AML-193 (cell line): ENCODE data around the gene VPS37D.

Source experiments
- DNase-seq, 2 experiments: peaks; one replicate each; lab custom pipeline; 2025; lab: John Stamatoyannopoulos, UW

The VPS37D gene

DNA sequence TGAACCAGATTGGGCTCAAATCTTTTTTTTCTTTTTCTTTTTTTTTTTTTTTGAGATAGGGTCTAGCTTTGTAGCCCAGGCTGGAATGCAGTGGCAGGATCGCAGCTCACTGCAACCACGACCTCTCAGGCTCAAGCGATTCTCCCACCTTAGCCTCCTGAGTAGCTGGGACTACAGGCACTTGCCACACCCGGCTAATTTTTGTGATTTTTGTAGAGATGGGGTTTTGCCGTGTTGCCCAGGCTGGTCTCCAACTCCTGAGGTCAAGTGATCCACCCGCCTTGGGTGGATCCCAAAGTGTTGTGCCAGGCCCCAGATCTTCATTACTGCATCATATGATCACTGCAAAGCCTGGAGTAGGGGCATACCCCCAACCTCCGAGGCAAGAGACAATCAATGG lies 12.9 kb downstream of the VPS37D start:
- DNase-seq = no peak

DNA sequence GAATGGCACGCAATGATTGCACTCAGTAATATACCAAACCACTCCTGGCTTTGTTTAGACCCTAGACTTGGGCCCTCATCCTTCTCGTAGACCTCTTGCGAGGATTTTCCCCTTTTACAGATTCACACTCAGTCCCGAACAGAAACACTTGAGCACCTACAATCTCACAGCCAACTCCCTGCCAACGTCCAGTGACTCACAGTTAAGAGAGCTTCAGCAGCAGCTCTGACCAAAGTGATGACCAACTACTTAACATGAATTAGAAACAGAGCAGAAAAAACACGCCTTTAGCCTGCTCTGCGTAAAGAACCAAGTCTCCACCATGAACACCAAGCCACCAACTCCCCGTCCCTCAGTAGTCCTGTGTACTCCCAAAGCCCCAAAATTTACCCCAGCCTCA lies 13.4 kb downstream of the VPS37D start:
- DNase-seq = no peak

DNA sequence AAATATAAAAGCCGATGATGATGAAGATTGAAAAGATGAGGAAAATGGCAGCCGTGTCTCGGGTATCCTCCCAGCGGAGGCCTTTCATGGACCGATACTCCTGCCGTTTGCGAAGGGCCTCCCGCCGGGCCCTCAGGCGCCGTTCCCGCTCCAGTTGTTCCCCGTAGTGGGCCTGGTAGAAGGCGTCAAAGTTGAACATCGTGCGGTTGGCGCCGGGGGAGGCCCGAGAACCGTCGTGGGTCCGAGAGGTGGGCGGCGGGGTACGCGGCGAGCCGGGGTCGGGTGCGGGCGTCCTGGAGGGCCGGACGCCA lies 15.1 kb downstream of the VPS37D start:
- no peak for DNase-seq

DNA sequence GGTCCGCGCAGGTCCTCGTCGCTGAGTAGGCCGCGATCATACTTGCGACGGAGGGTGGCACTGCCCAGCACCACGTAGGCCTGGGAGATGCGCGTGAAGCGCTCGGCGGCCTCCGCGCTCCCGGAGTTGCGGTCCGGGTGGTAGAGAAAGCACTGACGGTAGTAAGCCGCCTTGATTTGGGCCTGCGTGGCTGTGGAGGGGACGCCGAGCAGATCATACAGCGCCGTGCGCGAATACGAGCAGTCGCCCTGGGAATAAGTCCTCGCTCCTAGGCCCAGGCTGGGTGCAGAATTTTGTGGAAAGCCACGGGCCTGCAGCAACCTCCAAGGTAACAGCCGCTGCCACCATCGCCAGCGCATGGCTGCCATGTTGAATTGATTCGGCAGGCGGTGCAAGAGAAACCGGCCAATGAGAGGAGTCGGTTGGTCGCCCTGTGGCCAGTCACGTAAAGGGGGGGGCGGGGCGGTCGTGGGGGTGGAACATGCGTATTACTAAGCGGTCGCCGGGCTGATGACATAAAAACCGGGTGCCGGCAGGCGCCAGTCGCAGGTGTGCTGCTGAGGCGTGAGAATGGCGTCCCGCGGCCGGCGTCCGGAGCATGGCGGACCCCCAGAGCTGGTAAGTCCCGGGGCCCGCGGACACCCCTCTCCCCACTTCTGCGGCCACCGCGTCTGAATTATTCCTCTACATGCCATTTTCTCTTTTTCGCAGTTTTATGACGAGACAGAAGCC lies 15.6 kb downstream of the VPS37D start, which contains the start of the genes BUD23 and DNAJC30:
TSS of gene BUD23 (plus strand) at position 542 of the 732 bp plus-strand sequence. CDS start at position 571, 29 bp downstream.
TSS of gene DNAJC30 (minus strand) at position 398 of the 732 bp plus-strand sequence. CDS start at position 368, 30 bp downstream.
- DNase-seq = peak; percentile 86

DNA sequence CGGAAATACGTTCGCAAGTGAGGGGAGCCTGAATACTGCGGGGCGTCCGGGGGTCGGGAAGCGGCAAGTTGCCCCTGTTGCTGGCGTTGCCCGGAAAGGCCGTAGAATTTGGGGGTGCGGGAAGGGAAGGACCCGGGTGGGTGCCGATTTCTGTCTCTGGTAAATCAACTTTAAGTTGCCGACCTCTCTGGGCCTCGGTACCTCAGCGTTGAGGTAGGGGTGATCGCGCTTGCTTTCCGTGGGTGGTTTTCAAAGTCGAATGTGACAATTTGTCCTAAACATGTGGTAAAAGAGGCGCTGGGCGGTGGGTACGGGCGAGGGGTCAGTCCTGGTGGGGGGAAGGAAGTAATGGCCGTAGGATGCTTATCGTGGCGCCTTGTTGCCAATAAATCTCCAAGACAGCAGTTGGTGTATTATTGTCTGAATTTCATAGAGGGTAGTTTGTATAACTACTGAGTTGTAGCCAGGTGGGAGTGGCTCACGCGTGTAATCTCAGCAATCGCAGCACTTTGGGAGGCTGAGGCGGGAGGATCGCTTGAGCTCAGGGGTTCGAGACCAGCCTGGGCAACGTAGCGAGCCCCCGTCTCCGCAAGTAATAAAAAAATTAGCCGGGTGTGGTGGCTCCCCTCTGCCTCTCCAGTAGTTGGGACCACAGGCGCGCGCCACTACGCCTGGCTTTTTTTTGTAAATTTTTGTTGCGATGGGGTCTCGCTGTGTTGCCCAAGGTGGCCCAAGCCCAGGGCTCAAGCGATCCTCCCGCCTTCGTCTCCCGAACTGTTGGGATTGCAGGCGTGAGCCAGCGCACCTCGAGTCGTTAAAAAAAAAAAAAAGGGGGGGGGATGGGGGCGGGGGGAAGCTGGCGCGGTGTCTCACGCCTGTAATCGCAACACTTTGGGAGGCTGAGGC lies 16.4 kb downstream of the VPS37D start:
- no peak for DNase-seq

DNA sequence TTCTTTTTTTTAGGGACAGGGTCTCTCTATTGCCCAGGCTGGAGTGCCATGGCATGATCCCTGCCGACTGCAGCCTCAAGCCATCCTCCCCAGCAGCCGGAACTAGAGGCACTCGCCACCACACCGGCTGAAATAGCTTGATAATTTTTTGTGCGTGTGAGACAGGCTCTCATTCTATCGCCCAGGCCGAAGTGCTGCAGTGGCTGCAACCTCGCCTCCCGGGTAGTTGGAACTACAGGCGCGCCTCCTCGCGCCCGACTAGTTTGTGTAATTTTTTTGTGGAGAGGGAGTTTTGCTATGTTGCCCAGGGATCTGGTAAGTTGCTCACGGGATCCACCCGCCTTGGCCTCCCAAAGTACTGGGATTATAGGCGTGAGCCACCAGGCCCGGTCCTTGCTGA lies 17.7 kb downstream of the VPS37D start:
- no peak for DNase-seq

DNA sequence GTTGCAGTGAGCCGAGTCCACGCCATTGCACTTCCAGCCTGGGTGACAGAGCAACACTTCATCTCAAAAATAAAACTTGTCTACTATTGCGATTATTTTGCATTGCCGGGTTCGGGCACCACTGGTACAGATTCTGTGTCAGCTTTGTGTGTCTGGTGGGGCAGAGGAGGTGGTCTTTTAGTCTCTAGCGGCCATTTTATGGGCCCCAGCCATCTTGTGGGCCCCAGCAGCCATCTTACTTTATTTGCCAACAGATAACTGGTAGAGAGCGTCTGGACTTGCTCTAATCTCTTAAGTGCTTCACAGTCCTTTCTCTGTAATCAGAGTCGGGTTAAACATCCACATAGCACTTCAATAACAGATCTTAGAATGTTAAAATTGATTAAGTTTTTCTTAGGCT lies 20.7 kb downstream of the VPS37D start:
- DNase-seq = no peak

DNA sequence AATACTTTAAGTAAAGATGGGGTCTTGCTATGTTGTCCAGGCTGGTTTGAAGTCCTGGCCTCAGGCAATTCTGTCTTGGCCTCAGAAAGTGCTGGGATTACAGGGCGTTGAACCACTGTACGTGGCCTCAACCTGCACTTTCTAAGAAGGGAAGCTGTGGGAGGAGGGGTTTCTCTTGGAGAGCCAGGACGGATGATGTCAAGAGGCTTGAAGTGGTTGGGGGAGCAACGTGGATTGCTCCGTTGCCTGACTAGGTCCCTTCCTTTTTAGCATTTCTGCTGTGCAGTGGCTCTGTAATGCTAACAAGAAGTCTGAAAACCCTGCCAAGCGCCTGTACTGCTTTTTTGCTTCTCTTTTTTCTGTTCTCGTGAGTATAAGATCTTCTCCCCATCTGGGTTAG lies 23.0 kb downstream of the VPS37D start:
- no peak for DNase-seq

DNA sequence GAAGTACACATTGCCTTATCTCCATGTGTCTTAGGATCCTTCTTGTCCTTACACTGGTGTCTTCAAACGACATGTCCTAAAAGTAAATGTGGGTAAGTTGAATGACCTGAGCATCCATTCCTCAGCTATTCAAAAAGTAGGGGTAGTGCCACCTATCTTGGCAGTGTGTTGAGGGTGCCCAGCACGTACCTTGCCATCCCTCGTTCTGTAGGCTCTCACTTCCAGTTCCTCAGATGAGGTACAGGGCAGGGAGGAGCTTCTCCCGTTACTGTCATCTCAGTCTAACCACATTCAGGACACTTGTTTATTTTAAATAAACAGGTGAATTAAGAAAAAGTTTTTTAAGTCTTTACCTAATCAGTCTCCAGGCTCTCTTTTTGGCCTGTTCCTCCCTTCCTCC lies 28.7 kb downstream of the VPS37D start:
- DNase-seq = no peak

DNA sequence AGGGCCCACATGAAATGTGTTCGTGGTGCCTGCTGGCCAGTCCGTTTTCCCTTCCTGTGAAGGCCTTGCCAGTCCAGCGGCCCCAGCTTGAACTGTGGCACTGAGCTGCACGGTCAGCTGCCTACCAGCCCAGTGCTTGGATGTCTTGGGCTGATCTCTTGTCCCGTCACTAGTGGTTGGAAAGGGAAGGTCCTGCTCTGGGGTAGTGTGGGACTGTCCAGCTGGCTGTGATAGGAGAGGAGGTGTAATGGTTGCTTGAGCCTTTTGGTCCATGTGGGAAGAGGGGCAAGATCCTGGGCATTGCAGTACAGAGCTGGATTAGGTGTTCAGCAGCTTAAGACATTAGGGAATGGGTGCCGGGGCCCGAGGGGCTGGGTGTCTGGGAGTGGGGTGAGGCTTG lies 30.8 kb downstream of the VPS37D start:
- DNase-seq = no peak

DNA sequence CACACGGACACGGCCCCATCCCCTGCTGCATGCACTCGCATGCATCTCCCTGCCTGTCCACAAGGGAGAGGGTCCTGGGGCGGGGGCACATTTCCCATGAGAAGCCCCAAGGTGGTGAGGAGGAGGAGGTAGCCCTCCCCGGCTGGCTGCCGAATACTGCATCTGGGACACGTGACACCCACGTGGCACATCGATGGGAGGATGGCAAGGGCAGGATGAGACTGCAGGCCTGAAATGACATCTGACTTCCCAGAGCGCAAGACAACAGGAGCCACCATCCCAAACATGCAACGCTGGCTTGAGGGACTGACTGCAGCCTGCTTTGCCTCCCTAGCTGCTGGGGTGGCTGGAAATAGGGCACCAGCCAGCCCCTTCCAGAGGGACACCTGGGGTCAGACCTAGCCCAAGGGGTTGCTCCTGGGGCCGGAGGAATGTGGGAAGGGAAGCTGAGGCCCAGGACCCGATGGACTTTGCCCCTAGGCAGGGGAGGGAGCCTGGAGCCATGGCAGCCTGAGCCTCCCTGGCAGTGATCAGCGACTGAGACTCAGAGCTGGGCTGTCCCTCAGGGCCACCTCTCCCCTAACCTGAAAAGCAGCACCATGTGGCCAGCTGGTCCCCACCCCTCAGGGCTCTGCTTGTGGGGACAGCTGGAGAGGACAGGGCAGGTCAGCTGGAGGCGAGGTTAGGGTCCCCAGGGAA lies 31.9 kb downstream of the VPS37D start:
- no peak for DNase-seq

DNA sequence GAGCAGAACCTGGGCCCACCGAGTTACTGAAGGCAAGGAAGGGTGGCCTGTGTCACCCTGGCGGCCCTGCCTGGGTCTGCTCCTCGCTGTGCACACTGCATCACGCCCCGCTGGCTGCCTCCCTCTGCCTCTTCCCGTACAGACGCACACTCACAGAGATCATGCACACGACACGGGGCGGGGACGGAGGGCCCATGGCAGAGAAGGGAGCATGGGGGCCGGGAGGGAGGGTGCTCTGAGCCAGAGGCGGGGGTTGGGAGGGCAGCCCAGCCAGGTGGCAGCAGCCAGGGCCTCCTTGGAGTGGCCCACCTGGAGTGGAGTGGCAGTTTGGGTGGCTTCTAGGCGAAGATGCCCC lies 32.4 kb downstream of the VPS37D start:
- DNase-seq = no peak

DNA sequence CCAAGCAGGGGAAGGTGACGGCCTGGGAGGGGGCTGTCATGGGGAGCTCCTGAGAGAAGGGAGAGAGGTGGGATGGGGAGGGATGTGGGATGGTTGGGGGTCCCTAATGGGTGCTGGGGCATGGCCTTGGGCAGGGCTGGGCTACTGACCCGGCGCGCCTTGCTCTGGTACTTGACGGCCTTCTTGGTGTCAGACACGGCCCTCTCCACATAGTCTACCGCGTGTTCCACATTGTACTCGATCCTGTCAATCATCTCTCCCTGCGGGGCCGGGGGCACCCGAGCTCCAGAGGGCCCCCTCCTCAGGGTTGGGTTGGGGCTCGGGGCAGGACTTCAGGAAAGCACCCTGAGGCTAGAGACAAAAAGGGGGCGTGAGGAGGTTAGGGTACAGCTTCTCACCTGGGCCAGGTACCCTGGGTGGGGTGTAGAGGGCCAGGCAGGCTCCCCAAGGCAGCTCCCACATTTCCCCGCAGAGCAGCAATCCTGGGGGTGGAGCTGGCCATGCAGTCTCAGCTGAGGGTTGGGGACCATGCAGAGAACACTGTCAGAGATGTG lies 33.0 kb downstream of the VPS37D start:
- no peak for DNase-seq

DNA sequence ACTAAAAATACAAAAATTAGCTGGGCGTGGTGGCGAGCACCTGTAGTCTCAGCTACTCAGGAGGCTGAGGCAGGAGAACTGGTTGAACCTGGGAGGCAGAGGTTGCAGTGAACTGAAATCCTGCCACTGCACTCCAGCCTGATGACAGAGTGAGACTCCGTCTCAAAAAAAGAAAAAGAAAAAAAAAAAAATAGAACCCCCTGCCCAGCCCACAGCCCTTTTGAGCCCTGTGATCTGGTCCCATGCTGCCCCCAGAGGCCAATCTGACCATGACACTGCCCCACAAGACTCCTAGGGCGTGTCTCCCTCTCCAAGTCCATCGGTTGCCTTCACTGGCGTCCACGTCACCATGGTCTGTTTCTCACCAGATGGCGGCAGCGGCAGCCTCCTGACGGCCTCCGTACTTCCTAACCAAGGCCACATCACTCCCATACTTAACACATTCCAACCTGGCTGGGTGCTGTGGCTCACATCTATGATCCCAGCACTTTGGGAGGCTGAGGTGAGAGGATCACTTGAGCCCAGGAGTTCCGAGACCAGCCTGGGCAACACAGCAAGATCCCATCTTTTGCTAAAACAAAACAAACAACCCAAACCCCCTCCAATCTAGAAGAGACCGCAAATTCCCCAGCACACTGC lies 33.8 kb downstream of the VPS37D start:
- DNase-seq = peak; percentile 21 to 22

DNA sequence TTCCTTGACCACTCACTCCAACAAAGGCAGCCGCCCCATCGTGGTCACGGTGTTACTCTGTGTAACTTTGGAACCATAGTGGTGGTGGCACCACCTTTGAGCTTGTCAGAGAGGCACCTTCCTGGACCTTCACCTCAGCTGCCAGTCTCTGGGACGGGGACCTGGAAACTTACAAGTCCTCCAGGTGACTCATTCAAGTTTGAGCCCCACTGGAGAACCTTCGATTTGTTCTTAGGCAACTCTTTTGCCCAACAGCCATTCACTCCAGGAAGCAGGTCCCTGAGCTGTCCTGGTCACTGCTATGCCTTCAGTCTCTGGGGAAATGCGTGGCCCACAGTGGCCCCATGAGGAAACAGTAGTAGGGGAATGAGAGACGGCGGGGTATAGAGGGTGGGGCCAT lies 34.6 kb downstream of the VPS37D start:
- DNase-seq = no peak

DNA sequence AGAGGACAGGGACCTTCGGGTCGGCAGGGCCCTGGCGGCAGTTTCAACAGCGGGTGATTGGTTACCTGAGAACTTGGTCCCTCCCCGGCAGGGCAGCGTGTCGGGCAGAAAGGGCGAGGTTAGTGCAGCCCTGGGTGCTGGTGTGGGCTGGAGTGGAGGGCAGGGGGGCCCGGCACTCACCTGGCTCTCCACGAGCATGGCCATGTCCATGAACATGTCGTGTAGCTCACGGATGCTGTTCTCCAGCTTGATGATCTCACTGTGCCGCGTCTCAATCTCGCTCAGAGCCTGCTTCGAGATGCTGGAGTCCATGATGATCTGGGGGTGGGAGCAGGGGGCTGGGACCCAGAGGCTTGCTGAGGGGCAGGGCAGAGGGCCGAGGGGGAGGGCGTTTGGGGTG lies 35.0 kb downstream of the VPS37D start:
- no peak for DNase-seq

DNA sequence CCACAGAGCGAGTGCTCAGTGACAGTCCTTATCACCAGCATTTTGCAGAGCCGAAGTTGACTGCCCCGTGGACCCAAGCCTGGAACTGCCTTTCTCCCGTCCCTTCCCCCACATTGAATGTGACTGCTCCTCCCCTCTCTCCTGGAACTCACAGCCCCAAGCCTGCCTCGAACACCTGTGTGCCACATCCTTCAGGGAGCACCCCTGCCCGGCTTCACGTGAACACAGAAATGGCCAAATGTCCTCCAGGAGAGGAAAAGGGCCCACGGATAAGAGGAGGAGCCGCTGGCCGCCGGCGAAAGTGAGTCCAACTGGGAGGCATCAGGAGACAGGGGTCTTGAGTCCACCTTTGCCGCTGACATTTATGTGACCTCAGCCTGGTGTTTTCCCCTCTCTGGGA lies 35.6 kb downstream of the VPS37D start:
- DNase-seq = no peak

DNA sequence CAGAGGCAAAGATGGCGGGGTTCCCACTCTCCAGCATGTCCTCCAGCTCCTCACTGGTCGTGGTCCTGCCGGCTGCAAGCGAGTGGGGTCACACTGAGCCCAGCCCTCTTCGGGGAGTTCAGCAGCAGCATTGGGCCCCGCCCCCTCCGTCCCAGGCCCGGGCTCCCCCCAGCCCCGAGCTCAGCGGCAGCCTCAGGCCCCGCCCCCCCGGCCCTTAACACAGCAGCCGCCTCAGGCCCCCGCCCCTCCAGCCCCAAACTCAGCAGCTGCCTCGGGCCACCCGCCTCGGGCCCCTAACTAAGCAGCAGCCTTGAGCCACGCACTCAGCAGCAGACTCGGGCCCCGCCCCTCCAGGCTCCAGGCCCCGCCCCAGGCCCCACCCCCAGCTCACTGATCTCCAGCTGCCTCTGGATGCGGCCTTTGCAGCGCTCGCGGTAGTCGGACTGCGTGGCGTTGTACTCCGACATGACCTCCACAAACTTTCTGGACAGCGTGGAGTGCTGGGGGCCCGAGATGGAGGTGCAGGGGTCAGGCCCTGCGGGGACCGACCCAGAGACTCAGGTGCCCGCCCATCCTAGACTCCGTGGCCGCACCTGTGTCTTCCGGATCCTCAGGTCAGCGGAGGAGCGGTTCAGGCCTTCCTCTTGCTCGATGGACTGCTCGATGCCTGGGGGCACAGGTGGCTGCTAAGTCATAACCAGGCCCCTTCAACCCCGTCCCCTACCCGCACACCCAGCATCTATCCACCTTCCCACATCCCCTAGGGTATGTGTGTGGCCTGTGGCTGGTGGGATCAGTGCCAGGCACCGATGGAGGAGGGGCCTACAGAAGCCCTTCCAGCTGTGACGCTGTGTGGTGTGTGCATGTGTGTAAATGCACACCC lies 36.4 kb downstream of the VPS37D start:
- no peak for DNase-seq

DNA sequence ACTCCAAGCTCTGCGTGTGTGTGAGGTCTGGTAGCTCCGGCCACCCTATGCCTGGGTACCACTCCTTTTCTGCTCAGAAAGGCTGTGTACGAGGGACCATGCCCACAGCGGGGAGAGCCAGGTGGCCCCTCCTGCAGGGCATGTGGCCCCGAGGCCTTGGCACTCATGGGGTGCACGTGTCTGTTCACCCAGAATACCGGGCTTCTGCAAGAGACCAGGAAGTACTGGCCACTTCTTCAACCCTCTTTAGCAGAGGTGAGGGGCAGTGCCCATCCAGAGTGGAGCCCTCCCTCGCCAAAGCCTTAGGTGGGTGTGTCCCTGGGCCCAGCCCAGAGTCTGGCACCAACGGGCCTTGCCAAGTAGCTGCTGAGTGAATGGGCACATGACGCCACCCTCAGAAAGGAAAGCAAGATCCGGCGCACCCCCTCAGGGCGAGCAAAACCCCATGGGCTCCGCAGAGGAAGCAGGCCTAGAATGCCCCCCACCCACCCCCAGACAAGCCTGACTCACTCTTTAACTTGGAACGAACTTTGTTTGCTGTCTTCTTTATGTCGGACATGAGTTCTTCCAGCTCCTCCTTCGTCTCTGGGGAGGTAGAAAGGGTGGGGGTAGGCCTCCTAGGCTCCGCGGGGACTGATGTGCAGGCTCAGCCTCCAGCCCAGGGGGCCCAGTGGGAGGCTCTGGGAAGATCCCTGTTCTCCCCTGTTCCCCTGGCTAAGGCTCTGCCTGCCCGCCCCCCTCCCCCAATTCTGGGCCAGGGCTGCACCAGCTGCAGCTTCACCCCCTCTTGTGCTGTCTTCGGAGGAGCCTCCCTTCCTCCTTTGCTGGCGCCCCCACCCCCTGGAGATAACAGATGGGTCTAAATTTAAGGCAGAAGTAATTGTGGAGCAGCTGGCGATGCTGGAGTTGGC lies 37.3 kb downstream of the VPS37D start:
- DNase-seq = no peak

DNA sequence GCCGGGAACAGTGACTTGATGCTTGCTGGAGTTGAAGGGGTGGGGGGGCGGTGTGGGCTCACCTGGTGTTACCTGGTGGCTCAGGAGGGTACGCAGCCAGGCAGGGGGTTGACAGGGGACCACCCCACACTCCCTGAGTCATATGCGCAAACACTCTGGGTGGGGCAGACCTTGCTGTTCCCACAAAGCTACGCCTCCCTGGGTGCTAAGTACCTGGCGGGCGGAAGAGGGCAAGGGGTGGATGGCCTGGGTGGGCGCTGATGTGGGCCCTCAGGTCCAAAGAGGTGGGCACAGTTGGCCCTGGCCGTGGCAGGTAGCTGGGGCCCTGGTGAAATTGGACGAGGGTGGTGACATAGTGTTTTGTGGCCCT lies 37.9 kb downstream of the VPS37D start:
- no peak for DNase-seq
